ENCODE results near the gene VWC2.

The VWC2 gene

DNA sequence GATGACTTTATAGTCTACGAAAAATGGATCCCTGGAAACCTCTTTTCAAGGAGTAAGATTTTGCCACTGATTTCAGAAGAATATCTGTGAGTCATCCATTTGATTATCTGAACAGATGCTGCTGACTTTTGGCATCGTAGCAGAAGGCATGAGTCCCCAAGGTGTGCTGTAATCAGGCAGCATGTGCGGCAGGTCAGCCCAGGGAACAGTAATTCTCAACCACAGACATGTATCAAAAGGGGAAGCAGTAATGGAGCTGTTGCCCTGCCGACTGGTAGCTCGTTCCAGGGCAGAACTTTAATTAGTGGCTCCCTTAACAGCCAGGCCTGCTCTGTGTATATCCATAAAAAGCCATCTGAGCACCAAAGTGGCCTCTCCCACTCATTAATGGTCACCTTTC is 5.7 kb upstream of the VWC2 start:
- Histone ChIP-seq H3K79me1 (ENCODE audit: low read length) (no peaks in the 10 kb centered on the region), H4K8ac (ENCODE audit: low read depth, low read length) (no peak overlapping the region), H2BK120ac (ENCODE audit: low read depth, low read length) (no peak overlapping the region), H2BK5ac (ENCODE audit: low read length) (no peak overlapping the region), H3K36me3 (ENCODE audit: control insufficient read depth, insufficient read depth, low read length) (no peaks in the 10 kb centered on the region), H3K4me2 (ENCODE audit: low read length) (no peak overlapping the region), H2BK15ac (replicated peaks; ENCODE audit: low read depth) (no peak overlapping the region), H3K27ac (ENCODE audit: low read depth, low read length) (no peak overlapping the region), H3K18ac (ENCODE audit: low read length) (no peak overlapping the region), H3K79me2 (ENCODE audit: control insufficient read depth, insufficient read depth, low read length) (no peaks in the 10 kb centered on the region), H3K23ac (ENCODE audit: low read length) (no peak overlapping the region), H3K4me3 (ENCODE audit: low read length) (no peak overlapping the region), H4K5ac (ENCODE audit: low read length) (no peak overlapping the region), H3K27me3 (ENCODE audit: insufficient read depth, low read length, poor library complexity) (peaks cover 8% of the 10 kb centered on the region), H2AK5ac (ENCODE audit: low read length) (no peak overlapping the region), H3K4ac (ENCODE audit: low read depth, low read length) (no peak overlapping the region), H3K4me1 (ENCODE audit: control insufficient read depth, low read depth, low read length) (no peaks in the 10 kb centered on the region), H3K56ac (ENCODE audit: low read length) (no peak overlapping the region), H3K9ac (ENCODE audit: low read length) (no peak overlapping the region)
- DNase-seq = no peak
- WGBS (ENCODE audit: extremely low coverage, insufficient coverage, low lambda C conversion rate) = no CpG with 5 or more reads among the region's 5 CpGs

DNA sequence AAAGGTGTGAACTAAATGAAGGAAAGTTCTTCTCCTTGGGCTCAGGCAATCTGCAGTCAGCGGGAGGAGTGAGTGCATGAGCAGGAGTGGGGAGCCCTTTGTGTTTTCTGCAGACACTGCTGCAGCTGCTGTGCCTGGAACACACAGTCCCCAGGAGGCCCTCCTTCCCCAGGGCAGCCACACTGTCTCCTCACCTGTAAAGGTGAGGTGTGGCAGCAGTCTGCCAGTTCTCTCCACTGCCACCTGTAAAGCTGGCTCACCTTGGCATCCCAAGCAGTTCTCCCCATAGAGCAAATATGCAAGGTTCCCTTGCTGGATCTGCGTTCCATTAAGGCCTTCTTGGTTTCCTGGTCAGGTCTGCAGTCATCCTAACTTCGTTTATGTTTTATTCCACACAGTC is 5.2 kb upstream of the VWC2 start:
- H3K27me3 ChIP-seq (ENCODE audit: insufficient read depth, low read length, poor library complexity) = peaks cover 13% of the 10 kb centered on the region
- no peaks in the 10 kb centered on the region for H3K4me1 ChIP-seq (ENCODE audit: control insufficient read depth, low read depth, low read length)
- H3K4me3 ChIP-seq (ENCODE audit: low read length) = no peak overlapping the region
- no peaks in the 10 kb centered on the region for H3K36me3 ChIP-seq (ENCODE audit: control insufficient read depth, insufficient read depth, low read length)
- H2AK5ac ChIP-seq (ENCODE audit: low read length) = no peak overlapping the region
- H3K4me2 ChIP-seq (ENCODE audit: low read length) = no peak overlapping the region
- no peak overlapping the region for H3K27ac ChIP-seq (ENCODE audit: low read depth, low read length)
- H4K8ac ChIP-seq (ENCODE audit: low read depth, low read length) = no peak overlapping the region
- H3K4ac ChIP-seq (ENCODE audit: low read depth, low read length) = no peak overlapping the region
- H3K79me2 ChIP-seq (ENCODE audit: control insufficient read depth, insufficient read depth, low read length) = no peaks in the 10 kb centered on the region
- H3K56ac ChIP-seq (ENCODE audit: low read length) = no peak overlapping the region
- no peak for DNase-seq
- no peak overlapping the region for H3K9ac ChIP-seq (ENCODE audit: low read length)
- WGBS (ENCODE audit: extremely low coverage, insufficient coverage, low lambda C conversion rate) = no CpG with 5 or more reads among the region's 3 CpGs
- H3K79me1 ChIP-seq (ENCODE audit: low read length) = no peaks in the 10 kb centered on the region
- no peak overlapping the region for H3K18ac ChIP-seq (ENCODE audit: low read length)
- no peak overlapping the region for H2BK5ac ChIP-seq (ENCODE audit: low read length)
- H2BK120ac ChIP-seq (ENCODE audit: low read depth, low read length) = no peak overlapping the region
- no peak overlapping the region for H3K23ac ChIP-seq (ENCODE audit: low read length)
- no peak overlapping the region for H4K5ac ChIP-seq (ENCODE audit: low read length)
- H2BK15ac ChIP-seq (replicated peaks; ENCODE audit: low read depth) = no peak overlapping the region

DNA sequence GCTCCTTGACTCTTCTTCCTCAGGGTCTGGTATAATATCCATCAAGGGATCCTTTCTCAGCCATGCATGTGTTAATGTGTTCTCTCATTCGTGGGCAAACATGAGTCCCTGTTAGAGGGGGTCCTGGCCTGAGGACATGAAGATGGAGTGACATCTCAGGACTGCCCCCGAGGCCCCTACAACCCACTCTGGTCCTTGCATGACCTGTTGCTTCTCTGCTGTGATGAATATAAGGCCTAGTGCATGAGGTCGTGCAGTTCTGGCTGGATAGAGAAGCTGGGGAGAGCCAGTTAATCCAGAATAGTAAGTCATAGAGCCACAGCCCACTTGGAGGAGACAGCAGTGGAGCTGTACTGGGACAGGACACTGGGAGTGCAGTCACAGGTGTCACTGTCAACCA is 4.6 kb upstream of the VWC2 start:
- Histone ChIP-seq H2AK5ac (ENCODE audit: low read length) (no peak overlapping the region), H3K4me1 (ENCODE audit: control insufficient read depth, low read depth, low read length) (no peaks in the 10 kb centered on the region), H3K4me2 (ENCODE audit: low read length) (no peak overlapping the region), H3K9ac (ENCODE audit: low read length) (no peak overlapping the region), H3K56ac (ENCODE audit: low read length) (no peak overlapping the region), H3K27me3 (ENCODE audit: insufficient read depth, low read length, poor library complexity) (peaks cover 14% of the 10 kb centered on the region), H2BK5ac (ENCODE audit: low read length) (no peak overlapping the region), H3K27ac (ENCODE audit: low read depth, low read length) (no peak overlapping the region), H3K4me3 (ENCODE audit: low read length) (no peak overlapping the region), H3K79me2 (ENCODE audit: control insufficient read depth, insufficient read depth, low read length) (no peaks in the 10 kb centered on the region), H4K5ac (ENCODE audit: low read length) (no peak overlapping the region), H3K23ac (ENCODE audit: low read length) (no peak overlapping the region), H3K4ac (ENCODE audit: low read depth, low read length) (no peak overlapping the region), H2BK120ac (ENCODE audit: low read depth, low read length) (no peak overlapping the region), H4K8ac (ENCODE audit: low read depth, low read length) (no peak overlapping the region), H3K18ac (ENCODE audit: low read length) (no peak overlapping the region), H3K79me1 (ENCODE audit: low read length) (no peaks in the 10 kb centered on the region), H2BK15ac (replicated peaks; ENCODE audit: low read depth) (no peak overlapping the region), H3K36me3 (ENCODE audit: control insufficient read depth, insufficient read depth, low read length) (no peaks in the 10 kb centered on the region)
- no peak for DNase-seq
- WGBS (ENCODE audit: extremely low coverage, insufficient coverage, low lambda C conversion rate) = no CpG with 5 or more reads among the region's 3 CpGs

DNA sequence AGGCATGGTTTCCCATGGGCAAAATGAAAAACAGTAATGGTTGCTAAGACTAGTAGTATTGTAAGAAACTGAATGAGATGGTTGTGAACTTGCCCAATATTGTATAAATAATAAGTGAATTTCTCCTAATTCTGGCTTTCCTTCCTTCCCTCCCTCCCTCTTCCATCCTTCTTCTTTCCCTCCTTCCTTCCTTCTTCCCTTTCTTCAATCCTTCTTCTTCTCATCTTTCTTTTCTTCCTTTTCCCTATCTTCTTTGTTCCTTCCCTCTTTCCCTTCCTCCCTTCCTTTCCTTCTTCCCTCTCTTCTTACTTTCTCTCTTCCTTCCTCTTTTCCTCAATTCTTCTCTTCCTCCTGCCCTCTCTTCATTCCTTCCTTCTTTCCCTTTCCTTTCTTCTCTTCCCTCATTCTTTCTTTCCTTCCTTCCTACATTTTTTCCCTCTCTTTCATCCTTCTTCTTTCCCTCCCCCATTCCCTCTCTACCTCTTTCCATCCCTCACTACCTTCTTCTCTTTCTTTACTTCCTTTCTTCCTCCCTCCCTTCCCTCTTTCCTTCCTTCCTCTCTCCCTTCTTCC is 4.1 kb upstream of the VWC2 start:
- peaks cover 19% of the 10 kb centered on the region for H3K27me3 ChIP-seq (ENCODE audit: insufficient read depth, low read length, poor library complexity)
- H2BK5ac ChIP-seq (ENCODE audit: low read length) = no peak overlapping the region
- H3K23ac ChIP-seq (ENCODE audit: low read length) = no peak overlapping the region
- H3K56ac ChIP-seq (ENCODE audit: low read length) = no peak overlapping the region
- no peaks in the 10 kb centered on the region for H3K36me3 ChIP-seq (ENCODE audit: control insufficient read depth, insufficient read depth, low read length)
- no peak for DNase-seq
- H3K4ac ChIP-seq (ENCODE audit: low read depth, low read length) = no peak overlapping the region
- H3K27ac ChIP-seq (ENCODE audit: low read depth, low read length) = no peak overlapping the region
- H4K8ac ChIP-seq (ENCODE audit: low read depth, low read length) = no peak overlapping the region
- no peaks in the 10 kb centered on the region for H3K4me1 ChIP-seq (ENCODE audit: control insufficient read depth, low read depth, low read length)
- no peak overlapping the region for H3K4me3 ChIP-seq (ENCODE audit: low read length)
- no peaks in the 10 kb centered on the region for H3K79me1 ChIP-seq (ENCODE audit: low read length)
- H3K4me2 ChIP-seq (ENCODE audit: low read length) = no peak overlapping the region
- no peak overlapping the region for H3K18ac ChIP-seq (ENCODE audit: low read length)
- H2BK120ac ChIP-seq (ENCODE audit: low read depth, low read length) = no peak overlapping the region
- no peak overlapping the region for H4K5ac ChIP-seq (ENCODE audit: low read length)
- H2BK15ac ChIP-seq (replicated peaks; ENCODE audit: low read depth) = no peak overlapping the region
- H3K79me2 ChIP-seq (ENCODE audit: control insufficient read depth, insufficient read depth, low read length) = no peaks in the 10 kb centered on the region
- H2AK5ac ChIP-seq (ENCODE audit: low read length) = no peak overlapping the region
- H3K9ac ChIP-seq (ENCODE audit: low read length) = no peak overlapping the region

DNA sequence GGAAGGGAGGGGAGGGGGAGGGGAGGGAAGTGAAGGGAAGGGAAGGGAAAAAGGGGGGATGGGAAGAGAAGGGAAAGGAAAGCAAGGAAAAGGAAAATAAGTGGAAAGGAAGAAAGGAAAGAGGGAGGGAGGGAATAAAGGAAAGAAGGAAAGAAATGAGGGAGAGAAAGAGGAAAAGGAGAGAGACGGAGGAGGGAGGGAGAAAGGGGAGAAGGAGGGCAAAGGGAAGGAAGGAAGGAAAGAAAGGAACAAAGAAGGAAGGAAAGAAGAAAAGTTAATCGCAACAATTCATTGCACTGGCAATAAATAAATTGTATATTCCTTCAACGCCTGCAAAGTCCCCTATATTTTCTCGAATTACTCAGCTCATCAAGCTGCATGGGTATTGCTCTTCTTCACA is 2.6 kb upstream of the VWC2 start:
- Histone ChIP-seq H3K27ac (ENCODE audit: low read depth, low read length) (no peak overlapping the region), H3K9ac (ENCODE audit: low read length) (no peak overlapping the region), H3K27me3 (ENCODE audit: insufficient read depth, low read length, poor library complexity) (peaks cover 26% of the 10 kb centered on the region), H2AK5ac (ENCODE audit: low read length) (no peak overlapping the region), H2BK120ac (ENCODE audit: low read depth, low read length) (no peak overlapping the region), H3K4me1 (ENCODE audit: control insufficient read depth, low read depth, low read length) (peaks cover 2% of the 10 kb centered on the region), H3K18ac (ENCODE audit: low read length) (no peak overlapping the region), H3K79me1 (ENCODE audit: low read length) (no peaks in the 10 kb centered on the region), H3K23ac (ENCODE audit: low read length) (no peak overlapping the region), H3K79me2 (ENCODE audit: control insufficient read depth, insufficient read depth, low read length) (no peaks in the 10 kb centered on the region), H3K4me3 (ENCODE audit: low read length) (no peak overlapping the region), H4K5ac (ENCODE audit: low read length) (no peak overlapping the region), H3K56ac (ENCODE audit: low read length) (peak overlapping the region; percentile 7), H3K4me2 (ENCODE audit: low read length) (no peak overlapping the region), H3K36me3 (ENCODE audit: control insufficient read depth, insufficient read depth, low read length) (no peaks in the 10 kb centered on the region), H2BK5ac (ENCODE audit: low read length) (no peak overlapping the region), H3K4ac (ENCODE audit: low read depth, low read length) (no peak overlapping the region), H4K8ac (ENCODE audit: low read depth, low read length) (no peak overlapping the region), H2BK15ac (replicated peaks; ENCODE audit: low read depth) (no peak overlapping the region)
- DNase-seq = no peak
- 100% methylated on average over 1 of the region's 4 CpGs for WGBS (ENCODE audit: extremely low coverage, insufficient coverage, low lambda C conversion rate)

DNA sequence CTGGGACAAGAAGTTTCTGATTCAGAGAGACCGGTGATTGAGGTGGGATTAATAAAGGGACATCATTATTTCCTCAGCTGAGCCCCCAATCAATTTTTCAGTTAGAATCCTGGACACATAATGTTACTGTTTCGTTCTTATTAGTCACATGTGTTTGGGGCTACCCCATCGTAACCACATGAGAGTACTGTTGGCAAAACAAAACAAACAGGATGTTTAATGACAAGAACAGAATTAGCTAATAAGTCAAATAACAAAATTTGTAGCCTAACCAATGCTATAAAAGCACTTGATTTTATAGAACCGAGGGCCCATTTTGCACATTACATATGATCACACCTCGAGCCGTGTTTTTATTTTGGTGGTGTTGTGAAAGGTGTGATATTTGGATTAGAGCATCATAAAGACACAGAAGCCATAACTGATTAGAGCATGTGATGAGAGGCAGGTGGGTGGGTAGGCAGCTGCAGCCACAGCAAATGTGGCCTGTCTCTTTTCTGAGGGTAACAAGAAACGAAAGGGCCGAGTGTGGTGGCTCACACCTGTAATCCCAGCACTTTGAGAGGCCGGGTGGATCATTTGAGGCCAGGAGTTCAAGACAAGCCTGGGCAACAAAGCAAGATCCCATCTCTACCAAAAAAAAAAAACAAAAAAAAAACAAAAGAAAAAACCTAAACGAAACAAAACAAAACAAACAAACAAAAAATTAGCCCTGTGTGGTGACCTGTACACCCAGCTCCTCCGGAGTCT is 1.8 kb upstream of the VWC2 start:
- Histone ChIP-seq H3K23ac (ENCODE audit: low read length) (no peak overlapping the region), H4K8ac (ENCODE audit: low read depth, low read length) (no peak overlapping the region), H3K56ac (ENCODE audit: low read length) (no peak overlapping the region), H2BK15ac (replicated peaks; ENCODE audit: low read depth) (no peak overlapping the region), H3K4me2 (ENCODE audit: low read length) (no peak overlapping the region), H3K27ac (ENCODE audit: low read depth, low read length) (no peak overlapping the region), H3K9ac (ENCODE audit: low read length) (no peak overlapping the region), H2BK120ac (ENCODE audit: low read depth, low read length) (no peak overlapping the region), H4K5ac (ENCODE audit: low read length) (no peak overlapping the region), H3K36me3 (ENCODE audit: control insufficient read depth, insufficient read depth, low read length) (no peaks in the 10 kb centered on the region), H2BK5ac (ENCODE audit: low read length) (no peak overlapping the region), H3K27me3 (ENCODE audit: insufficient read depth, low read length, poor library complexity) (peaks cover 30% of the 10 kb centered on the region), H3K79me1 (ENCODE audit: low read length) (no peaks in the 10 kb centered on the region), H3K4ac (ENCODE audit: low read depth, low read length) (no peak overlapping the region), H3K79me2 (ENCODE audit: control insufficient read depth, insufficient read depth, low read length) (no peaks in the 10 kb centered on the region), H3K4me1 (ENCODE audit: control insufficient read depth, low read depth, low read length) (peaks cover 2% of the 10 kb centered on the region), H3K18ac (ENCODE audit: low read length) (no peak overlapping the region), H3K4me3 (ENCODE audit: low read length) (no peak overlapping the region), H2AK5ac (ENCODE audit: low read length) (no peak overlapping the region)
- DNase-seq = no peak
- WGBS (ENCODE audit: extremely low coverage, insufficient coverage, low lambda C conversion rate) = no CpG with 5 or more reads among the region's 11 CpGs
